HG03521 (cell line): ENCODE data around the gene OR2L13.
"Not testable (repeated sequence)": the region's sequence is repeated elsewhere in the genome, so short reads cannot be mapped to it uniquely, and the experiment has no call there.

Experiments used
- ATAC-seq: cut with Tn5 transposase; IDR thresholded peaks from one replicate; pipeline ENCODE4 v1.9.1; 2021; ENCODE audit warnings: mild to moderate bottlenecking, moderate library complexity; ENCODE audit not compliant: unreplicated experiment

The OR2L13 gene, protein sequence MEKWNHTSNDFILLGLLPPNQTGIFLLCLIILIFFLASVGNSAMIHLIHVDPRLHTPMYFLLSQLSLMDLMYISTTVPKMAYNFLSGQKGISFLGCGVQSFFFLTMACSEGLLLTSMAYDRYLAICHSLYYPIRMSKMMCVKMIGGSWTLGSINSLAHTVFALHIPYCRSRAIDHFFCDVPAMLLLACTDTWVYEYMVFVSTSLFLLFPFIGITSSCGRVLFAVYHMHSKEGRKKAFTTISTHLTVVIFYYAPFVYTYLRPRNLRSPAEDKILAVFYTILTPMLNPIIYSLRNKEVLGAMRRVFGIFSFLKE

DNA sequence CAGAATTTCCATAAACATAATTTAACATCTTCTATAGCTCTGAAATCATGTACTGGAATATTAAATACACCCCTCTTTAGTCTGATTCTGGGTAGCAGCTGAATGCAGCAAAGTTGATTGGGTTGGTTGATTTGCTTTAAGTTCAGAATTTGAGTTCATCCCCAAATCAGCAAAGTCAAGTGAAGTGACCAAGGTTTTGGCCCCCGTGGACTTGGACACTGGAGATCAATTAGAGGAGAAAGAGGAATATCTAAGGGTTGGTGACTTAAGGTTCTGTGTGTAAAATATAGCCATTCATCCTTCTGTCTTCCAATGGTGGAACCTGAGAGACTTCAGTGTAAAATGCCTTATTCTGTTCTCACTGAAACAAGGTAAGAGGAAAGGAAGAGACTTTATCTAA, at the start of gene OR2L13:
Gene OR2L13, plus strand, starts transcription at position 301 of the 400 bp plus-strand sequence. CDS start 4,192 bp downstream, outside the sequence.
- no peak for ATAC-seq

- ATAC-seq = no peak
Observed at GRCh38 chr1:248045209-248045608, 49.8 kb upstream of the OR2L13 start.

- no peak for ATAC-seq
Observed at GRCh38 chr1:248046536-248046935, 48.4 kb upstream of the OR2L13 start, which contains the start of gene OR2L3. Gene OR2L3, plus strand, starts transcription at chr1:248046836. Its CDS starts 13,846 bp downstream, at chr1:248060682.

GRCh38 chr1:248047008-248047407, 48.0 kb upstream of the OR2L13 start:
- no peak for ATAC-seq

- ATAC-seq = no peak
Observed at GRCh38 chr1:248054671-248055070, 40.3 kb upstream of the OR2L13 start.

DNA sequence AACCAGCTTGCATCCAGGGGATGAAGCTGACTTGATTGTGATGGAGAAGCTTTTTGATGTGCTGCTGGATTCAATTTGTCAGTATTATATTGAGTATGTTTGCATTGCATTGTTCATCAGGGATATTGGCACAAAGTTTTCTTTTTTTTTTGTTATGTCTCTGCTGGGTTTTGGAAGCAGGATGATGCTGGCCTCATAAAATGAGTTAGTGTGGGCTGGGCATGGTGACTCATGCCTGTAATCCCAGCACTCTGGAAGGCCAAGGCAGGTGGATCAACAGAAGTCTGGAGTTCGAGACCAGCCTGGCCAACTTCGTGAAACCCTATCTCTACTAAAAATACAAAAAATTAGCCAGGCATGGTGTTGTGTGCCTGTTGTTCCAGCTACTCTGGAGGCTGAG, 39.7 kb upstream of the OR2L13 start:
- ATAC-seq = no peak

DNA sequence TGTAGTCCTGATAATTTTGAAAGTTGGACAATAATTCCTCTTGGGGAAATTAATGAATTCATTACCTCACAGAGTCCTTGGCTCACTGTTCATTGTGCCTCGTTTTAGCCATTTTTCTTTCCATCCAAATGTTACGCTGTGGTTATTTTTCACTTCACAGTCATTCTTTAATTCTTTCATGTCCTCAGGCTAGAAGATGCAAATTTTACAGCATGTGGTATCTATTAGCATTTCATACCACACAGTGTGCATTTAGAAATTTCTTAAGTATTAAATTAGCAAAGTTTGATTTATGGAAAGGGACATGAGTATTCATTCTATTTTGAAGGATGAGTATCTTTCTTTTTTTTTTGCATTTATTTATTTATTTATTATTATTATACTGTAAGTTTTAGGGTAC, 29.9 kb upstream of the OR2L13 start:
- ATAC-seq = no peak

DNA sequence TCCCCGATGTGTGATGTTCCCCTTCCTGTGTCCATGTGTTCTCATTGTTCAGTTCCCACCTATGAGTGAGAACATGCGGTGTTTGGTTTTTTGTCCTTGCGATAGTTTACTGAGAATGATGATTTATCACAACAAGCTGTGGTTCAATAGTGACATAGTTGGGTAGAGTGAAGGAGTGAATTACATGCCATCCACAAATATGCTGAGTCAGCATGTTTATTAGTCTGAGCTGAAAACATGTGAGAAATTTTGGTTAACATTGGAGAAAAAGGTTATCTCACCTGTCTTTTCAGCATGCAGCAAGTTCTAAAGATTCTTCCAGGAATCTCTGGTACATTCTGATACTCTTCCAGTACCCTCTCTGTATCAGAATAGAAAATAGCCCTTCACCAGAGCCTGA, 29.4 kb upstream of the OR2L13 start:
- no peak for ATAC-seq

DNA sequence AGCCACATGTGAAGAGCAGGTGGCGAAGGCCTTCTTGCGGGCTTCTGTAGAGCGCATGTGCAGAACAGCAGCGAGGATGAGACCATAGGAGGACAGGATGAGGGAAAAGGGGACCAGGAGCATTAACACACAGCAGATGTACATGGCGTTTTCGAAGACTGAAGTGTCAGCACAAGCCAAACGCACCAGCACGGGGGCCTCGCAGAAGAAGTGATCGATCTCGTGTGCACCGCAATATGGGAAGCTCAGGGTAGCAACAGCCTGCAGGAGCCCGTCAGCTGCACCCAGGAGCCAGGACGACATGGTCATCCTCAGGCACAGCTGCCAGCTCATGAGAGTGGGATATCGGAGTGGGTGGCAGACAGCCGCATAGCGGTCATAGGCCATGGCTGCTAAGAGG, 11.1 kb upstream of the OR2L13 start:
- not testable (repeated sequence) for ATAC-seq

DNA sequence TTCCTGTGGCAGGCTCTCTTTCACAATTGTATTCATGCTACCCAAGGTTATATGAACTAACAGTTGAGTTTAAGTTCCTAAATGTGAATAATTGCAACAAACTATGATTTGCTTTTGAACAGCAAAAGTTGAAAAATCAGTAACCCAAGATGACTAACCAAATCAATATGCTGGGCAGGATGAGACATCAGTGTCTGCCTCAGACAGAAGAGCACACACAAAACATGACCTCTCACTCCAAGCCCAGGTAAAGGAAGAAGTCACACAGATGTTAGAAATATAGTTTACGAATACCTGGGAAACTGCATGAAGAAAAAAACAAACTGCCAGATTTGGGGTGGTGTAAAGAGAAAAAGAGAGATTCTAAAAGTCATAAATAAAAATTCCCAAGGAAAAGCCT, 3.5 kb downstream of the OR2L13 start:
- no peak for ATAC-seq

DNA sequence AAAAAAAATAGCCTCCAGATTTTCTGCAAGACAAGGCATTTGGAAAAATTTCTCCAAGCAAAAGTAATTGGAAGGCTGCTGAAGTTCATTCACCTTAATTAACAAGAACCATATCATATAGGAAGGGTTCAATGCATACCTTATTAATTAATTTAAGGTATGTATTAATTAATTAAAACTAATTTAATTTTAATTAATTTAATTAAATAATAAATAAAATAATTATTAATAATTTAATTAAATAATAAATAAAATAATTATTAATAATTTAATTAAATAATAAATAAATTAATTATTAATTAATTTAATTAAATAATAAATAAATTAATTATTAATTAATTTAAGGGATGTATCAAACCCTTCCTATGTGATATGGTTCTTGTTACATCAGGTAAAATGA, 7.9 kb downstream of the OR2L13 start:
- no peak for ATAC-seq

DNA sequence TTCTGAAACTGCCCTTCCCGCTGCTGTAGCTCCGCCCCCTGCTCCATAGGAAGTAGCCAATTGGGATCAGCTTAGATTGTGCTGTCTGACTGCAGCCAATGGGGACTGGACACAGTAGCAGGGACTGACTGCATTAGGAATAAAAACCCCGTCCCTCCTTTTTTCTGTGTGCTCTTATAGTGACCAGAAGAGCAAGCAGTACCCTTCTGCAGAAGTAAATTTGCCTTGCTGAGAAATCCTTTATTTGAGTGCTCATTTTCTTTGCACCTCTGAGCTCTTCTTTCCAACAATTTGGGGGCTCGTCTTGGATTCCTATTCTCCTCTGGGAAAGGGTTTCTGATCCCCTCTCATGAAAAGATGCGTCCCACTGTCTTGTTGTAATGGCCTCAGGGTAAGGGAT, 16.2 kb downstream of the OR2L13 start:
- no peak for ATAC-seq

DNA sequence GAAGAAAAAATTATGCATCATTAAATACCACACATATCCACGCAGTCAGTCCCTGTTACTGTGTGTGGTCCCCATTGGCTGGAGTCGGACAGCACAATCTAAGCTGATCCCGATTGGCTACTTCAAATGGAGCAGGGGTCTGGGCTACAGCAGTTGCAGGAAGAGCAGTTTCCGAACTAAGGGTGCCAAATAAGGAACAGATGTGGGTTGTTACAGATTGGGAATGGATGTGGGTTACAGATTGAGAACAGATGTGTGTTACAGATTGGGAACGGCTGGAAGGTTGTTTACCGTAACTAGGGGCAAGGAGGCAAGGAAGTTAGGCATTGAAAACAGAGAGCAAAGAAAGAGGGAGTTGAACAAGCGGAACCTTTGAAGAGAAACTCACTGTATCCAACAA, 19.9 kb downstream of the OR2L13 start:
- ATAC-seq = no peak

GRCh38 chr1:248127653-248128052, 32.7 kb downstream of the OR2L13 start:
- no peak for ATAC-seq

DNA sequence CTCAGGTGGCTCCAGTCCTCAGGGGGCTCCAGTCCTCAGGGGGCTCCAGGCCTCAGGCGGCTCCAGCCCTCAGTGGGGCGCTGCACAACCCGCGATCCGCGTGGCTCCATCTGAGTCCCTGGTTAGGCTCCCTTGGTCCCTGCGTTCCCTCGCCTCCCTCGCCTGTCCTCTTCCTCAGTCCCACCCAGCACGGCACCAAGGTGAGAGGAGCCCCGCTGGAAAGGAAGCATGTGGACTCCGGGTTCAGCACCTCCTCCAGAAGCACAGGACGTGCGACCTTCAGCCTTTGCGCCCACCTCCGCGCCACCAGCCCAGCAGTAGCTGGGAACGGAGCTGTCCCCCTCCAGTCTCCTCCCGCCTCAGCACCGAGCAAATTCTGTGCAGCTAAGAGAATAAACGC, 41.8 kb downstream of the OR2L13 start:
- ATAC-seq = no peak

- ATAC-seq = no peak
Observed at GRCh38 chr1:248140846-248141245, 45.9 kb downstream of the OR2L13 start.

DNA sequence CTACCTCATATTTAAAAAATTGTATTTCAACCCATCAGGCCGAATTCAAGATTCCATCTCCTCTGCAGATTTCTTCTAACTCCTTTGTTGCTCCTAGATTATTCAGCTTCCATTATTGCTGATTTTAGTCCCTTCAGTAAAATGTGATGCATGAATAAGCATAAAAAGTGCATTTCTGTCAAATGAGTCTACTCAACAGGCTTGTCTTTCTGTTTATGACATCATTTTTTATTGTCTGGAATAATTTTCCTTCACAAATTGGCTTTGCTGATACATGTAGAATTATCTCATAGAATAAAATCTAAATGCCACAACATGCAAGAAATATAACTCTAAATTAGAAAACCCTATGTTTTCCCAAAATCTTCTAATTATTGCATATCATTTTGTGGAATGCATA, 48.3 kb downstream of the OR2L13 start:
- ATAC-seq = no peak

DNA sequence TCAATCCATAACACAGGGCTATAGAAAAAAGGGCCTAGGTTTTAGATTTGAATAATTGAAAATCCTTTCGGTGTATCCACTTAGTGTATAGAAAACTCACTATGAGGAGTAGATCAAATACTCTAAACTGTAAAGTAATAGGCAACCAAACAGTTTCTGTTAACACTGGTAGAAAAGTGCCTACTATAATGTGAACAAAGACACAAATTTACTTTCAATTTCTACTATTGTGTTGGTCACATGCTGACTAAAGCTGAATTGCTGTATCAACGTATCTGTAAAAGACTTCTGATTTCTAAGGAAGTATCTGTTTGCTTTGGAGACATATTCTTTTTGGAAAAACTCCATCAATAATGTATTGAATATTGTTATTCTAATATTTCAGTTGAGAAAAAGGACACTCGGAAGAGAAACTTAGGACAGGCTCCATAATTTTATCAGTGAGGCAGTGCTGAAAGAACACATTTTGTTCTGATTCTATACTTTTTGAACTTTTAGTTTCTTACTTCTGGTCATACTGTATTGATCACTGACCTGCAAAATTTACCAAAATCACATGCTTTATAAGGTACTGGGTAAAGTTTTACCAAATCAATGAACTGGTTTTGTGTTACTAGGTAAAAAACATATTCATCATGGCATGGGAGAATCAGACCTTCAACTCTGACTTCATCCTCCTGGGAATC, 49.7 kb downstream of the OR2L13 start, which contains the start of gene OR2M5:
Gene OR2M5, plus strand, starts transcription at position 636 of the 686 bp plus-strand sequence. Its CDS starts 0 bp downstream, at position 636.
- ATAC-seq = no peak
